Measurements from ENCODE around the gene RPIA.
A peak's percentile ranks its signal among the peaks of the same experiment; 100 is the strongest.
"Not testable (repeated sequence)": the region's sequence is repeated elsewhere in the genome, so short reads cannot be mapped to it uniquely, and the experiment has no call there.

Gene RPIA

DNA sequence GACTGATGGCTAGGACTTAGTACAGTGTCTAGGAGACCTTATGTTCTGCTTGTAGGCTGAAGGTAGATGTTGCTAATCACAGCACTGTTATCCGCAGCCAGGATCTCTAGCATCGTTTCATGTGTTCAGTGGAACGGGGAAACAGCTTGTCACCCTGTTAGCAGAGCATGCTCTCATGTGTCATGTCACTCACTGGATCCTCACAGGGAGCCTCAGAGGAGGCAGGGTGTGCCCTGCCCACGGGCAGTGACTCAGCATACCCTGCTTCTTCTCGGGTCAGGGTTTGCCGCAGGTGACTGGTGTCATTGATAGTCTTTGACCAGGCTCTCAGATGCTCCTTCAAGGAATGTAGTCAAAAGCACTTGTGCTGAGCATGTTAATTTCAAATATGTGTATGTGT is 44.4 kb downstream of the RPIA start:
- no peak for DNase-seq (ENCODE audit: low read depth in 2 of 2)

DNA sequence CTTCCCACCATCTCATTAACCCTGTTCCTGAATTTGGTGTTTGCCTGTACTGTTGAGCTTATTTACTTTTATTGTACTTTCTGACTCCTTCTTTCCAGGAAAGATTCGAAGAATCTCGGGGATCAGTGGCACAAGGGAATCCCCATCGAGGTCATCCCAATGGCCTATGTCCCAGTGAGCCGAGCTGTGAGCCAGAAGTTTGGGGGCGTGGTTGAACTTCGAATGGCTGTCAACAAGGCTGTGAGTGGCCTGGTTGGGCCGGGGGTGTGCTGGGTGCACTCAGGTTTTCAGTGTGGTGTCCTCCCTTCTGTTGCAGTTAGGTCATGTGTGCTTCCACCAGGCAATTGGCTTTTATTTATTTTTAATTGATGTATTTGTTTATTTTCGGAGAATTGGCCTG is 45.0 kb downstream of the RPIA start:
- DNase-seq (ENCODE audit: low read depth in 2 of 2) = no peak

DNA sequence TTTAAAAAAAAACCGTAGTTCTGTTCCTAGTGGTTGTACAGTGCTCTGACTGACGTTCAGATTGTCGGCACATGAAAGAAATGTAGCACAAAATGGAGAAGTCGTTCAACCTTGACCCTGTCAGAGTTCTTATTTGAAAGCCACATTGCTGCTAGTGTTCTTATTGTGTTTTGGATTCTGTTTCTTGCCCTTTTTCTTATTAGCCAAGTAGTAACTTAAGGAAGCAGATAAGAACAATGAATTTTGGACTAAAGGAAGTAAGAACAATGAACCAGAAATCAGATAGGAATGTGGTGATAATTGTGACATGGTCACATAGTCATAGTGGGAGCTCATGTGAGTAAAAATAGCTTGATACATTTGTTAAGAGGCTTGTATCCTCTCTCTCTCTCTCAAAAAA is 45.9 kb downstream of the RPIA start:
- no peak for DNase-seq (ENCODE audit: low read depth in 2 of 2)

DNA sequence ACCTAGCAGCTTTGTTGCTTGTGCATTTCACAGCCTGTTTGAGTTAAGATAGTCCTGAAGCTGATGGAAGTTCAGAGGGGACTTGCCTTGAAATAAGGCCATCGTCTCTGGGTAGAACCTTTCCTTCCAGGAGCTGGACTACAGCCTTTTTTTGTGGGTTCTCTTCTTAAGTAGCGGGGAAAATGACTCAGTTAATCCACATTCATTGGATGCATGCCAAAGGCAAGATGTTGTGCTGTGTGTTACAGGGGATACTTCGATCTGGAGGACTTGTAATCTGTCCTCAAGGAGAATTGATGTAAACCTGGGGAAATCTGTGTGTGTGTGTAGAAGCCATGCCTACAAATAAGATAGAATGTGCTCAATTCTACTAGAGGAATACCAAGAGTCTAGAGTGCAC is 46.8 kb downstream of the RPIA start:
- no peak for DNase-seq (ENCODE audit: low read depth in 2 of 2)

DNA sequence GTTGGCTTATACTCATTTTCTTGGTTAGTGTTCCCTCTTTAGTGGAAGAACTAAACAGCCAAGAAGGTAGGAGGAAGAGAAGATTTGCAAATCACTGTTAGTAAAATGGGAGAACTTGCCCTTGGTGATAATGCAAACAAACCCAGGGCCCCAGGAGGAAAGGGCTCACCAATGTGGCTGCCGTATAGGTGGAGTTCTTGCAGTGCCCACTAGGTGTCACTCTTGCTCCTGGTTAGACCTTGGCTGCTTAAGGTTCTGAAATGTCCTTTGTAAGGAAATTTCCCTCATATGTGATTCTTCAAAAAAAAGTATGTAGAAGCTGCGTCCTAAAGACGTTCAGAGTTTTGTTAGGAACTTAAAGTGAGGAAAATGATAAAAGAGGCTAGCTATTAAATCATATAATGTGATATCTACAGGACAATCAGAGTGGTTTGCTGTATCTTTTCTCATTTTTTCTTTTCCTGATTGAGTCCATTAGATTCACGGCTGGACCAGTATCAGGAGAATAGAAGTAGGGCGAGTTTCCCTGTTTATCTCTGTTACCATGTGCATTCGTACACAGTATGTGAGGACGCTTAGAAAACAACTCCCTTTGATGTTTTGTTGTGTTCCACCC is 48.6 kb downstream of the RPIA start:
- peak; percentile 61 for DNase-seq (ENCODE audit: low read depth in 2 of 2)

DNA sequence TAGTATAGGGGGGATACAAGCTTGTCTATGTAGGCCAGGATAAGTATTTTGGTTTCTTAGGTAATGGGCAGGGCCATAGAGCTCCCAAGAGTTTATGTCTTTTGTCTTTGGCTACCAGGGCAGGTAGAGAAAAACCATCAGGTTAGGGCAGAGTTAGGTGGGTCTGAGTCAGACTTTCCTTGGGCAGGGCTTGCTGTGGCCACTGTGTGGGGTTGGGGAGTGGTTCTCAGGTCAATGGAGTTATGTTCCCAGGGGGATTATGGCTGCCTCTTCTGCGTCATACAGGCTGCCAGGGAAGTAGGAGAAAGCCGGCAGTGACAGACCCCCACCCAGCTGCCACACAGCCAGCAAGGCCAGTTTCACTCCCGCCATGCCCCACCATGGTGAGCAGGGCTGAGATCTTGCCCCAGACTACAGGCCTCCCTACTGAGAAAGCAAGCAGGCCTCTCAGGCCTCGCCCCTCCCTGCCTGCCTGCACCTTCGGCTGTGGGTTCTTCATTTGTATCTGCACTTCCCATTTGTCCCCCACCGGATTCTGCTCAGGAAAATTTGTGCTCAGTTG is 55.5 kb downstream of the RPIA start:
- DNase-seq (ENCODE audit: low read depth in 2 of 2) = no peak

DNA sequence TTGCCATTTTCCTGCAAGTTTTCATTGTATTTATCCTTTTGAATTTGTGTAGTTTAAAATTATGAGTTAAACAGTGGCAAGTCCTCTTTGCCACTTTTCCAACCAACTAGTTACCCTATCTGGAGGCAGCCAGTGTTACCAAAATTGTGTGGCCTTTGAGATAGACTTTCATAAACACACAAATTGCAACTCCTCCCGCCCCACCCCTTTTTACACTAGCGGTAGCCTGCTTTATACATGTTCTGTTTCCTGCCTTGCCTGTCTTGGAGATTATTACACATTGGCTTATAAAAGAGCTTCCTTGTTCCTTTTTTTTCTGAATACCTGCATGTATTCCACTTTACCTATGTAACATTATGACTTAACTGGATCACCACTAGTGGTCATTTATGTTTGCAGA is 56.5 kb downstream of the RPIA start:
- no peak for DNase-seq (ENCODE audit: low read depth in 2 of 2)

DNA sequence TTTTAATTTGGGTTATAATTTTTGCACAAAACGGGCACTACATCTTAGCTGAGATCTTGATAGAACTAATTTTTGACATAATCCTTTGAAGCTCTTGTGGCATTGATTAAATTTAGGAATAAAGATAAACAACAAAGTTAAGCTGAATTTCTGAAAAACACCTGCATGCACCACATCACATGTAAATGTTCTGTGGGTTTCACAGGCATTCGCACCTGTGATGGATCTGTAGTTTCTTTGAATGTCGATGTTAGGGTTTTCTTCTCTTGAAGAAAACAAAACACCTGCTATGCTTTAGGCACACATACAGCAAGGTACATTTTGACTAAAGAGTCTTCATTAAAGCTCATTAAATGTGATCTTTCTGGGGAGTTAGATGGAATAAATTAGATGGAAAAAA is 60.3 kb downstream of the RPIA start:
- DNase-seq (ENCODE audit: low read depth in 2 of 2) = no peak

DNA sequence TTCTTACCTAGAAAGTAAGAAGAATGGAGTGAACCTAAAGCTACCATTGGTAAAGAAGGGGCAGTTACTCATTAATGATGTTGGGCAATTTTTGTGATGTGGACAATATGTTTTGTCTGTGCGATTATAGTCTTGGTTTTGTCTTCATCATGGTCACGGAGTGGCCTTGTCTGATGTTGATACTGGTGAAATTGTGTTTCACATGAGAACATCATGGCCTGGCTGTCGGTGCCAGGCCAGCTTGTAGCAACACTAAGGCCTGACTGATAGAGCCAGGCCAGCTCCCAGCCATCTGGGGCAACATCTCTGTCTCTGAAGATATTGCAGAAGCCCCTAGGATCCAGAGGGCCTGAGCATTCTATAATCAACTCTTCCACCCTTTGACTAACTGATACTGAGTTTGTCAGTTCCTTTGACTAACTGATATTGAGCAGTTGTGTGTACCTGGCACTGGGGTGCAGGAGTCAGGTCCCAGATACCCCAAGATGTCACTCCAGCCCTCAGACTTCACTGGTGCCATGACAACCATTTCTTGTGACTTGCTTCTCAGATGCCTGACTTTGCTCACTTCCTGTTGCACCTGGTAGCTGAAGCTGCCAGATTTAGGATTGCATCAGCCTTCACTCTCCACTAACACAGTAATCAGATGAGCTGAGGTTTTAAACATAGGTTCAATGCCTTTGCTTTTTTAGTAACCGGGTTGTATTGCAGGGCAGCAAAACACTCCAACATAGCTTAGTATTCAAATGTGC is 62.5 kb downstream of the RPIA start:
- no peak for DNase-seq (ENCODE audit: low read depth in 2 of 2)

DNA sequence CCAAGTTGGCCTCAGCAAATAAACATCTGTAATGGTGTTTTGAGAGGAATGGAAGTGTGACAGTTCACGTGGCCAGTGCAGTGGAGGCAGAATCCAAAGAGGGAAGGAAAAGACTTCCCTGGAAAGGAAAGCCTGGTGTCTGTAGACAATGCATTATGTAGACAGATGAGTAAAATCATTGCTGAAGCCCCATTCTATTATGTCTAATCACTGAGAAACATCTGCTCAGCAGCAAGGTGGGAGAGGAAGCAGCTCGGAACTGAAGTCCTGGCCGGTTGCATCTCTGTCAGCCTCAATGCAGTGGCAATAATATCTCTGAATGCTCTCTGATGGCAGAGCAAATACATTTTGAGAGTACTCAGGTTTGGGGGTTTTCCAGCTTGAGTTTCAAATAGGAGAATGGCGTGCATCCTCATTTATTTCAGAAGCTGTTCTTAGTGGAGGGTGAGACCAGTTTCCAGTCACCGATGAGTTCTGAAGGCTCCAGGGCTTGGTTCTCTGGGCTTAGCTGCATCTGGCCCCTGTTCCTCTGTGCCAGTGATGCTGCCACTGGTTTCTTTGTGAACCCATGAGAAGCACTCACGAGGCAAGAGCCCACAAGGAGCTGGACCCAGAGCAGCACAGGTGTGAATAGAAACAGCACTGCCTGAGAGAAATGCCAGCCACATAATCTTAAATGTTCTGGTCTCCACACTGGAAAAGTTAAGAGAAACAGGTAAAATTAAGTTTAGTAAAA is 63.3 kb downstream of the RPIA start:
- no peak for DNase-seq (ENCODE audit: low read depth in 2 of 2)

DNA sequence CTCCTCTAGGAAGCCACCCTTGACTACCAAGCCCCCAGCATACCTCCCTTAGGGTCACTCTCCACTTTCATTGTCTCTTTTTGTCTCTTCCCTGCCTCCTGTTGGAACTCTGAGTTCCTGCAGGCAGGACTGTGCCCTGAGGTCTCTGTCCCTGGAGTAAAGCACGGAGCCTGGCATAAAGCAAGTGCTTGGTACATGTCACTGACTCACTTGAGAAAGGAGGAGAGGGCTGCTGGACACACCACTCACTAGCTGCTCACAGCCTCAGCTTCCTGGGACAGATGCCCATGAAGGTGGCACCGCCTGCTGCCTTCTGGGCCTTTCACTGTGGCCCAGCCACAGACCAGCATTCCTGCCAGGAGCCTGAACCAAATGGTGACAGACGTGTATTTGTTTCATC is 64.4 kb downstream of the RPIA start:
- no peak for DNase-seq (ENCODE audit: low read depth in 2 of 2)

DNA sequence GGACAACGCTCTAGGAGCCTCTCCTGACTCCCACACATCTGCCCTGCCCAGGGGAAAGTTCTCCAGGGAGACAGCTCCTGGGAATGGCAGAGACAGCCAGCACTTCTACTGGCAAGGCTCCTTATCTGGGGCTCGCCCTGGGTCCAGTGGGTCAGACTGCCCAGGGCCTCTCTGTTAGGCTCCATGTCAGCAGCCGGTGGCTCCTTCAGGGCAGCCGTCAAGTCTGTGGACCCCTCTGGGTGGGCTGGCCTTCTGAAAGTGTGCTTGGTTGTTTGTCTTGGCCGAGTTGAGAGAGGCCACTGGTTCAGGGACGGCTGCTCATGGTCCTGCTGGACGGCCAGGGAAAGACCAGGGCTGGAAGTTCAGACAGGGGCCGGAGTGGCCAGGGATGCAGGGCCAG is 65.6 kb downstream of the RPIA start:
- DNase-seq (ENCODE audit: low read depth in 2 of 2) = no peak

DNA sequence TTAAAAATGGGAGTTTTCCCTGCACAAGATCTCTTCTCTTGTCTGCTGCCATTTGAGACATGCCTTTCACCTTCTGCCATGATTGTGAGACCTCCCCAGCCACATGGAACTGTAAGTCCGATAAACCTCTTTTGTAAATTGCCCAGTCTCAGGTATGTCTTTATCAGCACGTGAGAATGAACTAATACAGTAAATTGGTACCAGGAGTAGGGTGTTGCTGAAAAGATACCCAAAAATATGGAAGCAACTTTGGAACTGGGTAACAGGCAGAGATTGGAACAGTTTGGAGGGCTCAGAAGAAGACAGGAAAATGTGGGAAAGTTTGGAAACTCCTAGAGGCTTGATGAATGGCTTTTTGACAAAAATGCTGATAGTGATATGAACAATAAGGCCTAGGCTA is 67.2 kb downstream of the RPIA start:
- DNase-seq (ENCODE audit: low read depth in 2 of 2) = not testable (repeated sequence)

DNA sequence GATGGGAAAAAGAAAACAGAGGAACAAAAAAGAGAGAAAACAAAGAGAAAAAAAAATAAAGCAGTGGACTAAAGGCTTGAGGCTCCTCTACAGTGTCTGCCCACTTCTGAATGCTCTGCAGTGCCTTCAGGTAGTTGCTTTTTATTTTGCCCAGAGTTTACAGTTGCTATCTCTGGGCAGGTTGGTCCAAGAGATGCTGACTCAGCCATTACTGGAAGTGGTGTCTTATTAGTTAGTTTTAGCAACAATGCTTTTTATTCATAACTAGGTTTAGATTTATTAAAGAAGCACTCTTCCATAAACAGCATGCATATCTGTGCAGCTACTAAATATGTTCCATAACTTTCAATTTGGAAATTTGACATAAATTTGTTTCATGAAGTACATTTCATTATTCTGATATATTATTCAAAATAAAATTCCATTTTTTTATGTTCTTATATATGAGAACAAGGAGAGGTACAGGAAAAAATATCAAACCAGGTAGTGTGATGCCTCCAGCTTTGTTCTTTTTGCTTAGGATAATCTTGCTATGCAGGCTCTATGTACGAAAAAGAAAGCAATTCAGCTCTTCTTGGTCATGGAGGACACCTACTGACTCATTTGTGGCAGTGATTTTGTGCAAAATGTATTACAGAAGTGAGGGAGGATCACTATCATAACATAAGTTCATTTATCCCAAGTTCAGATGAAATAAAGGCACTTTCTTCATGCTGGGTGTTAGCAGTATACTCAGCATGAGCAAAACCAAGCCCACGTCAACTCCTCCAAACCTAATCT is 69.5 kb downstream of the RPIA start:
- DNase-seq (ENCODE audit: low read depth in 2 of 2) = no peak

DNA sequence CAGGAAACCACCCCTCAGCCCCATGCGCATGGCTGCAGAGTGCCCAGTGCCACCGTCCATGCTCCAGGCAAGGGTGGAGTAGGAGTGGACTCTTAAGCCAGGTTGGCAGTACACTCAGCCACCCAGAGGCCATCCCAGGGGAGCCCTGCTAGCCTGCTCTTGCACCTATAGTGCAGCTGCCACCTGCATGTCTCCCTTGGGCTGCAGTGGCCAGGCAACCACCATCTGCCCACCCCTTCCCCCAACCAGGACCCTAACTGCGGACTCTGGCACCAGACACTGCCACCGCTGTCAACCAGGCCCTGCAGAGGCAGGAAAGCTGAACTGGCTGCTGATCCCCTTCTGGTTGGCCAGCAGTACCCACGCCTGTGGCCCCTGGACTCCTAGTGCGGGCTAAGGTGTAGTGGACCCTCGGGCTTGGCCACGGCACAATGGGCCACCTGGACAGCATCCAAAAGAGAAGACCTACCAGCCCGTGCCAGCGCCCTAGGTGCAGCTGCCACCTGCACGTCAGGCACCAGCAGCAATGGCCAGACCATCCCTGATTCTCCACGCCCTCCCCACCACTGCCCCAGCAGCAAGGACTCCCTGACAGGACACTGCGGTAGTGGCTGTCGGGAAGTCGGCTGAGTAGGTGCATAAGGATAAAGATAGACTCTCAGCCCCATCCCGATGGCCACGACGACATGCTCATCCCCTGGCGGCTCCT is 72.8 kb downstream of the RPIA start:
- no peak for DNase-seq (ENCODE audit: low read depth in 2 of 2)

DNA sequence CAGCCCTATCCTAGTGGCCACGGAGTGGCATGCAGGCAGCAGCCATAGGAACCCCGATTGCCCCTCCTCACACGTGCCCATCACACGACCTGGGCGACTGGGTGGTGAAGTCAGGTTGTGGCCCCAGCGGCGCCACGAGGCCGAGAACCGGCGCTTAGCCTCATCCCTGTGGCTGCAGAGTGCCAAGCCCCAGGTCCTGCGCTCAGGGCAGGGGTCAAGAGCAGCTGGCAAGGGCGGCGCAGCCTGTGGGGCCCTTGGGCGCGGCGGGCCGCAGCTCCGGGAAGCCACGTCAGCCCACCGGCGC is 73.3 kb downstream of the RPIA start:
- no peak for DNase-seq (ENCODE audit: low read depth in 2 of 2)

DNA sequence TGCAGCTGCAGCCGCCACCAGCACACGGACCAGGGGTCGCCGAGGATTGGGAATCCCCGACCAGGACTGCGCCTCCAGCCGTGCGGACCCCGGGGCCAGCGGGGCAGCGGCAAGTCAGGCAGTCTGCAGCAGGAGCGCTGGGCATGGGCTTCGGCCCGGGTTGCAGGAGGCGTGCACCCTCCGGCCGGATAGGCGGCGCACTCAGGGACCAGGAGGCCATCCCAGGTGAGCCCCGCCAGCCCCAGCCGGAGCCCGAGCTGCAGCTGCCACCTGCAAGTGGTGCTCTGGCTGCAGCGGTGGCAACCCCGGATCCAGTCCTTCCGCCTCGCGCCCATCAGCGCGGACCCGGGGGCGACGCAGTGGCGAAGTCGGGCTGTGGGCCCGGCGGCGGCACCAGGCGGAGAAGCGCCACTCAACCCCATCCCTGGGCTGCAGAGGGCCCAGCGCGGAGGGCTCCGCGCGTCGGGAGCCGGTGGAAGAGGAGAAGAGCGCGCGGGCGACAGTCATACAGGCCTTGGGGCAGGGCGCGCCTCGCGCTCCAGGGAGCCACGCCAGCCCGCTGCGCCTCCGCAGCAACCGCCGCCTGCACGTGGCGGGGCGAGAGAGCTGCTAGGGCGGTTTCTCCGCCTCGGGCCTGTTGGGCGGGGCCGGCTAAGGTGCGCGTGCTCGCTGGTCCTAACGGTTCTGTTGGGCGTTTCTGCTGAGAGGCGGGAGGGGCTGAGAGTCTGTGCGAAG is 73.8 kb downstream of the RPIA start:
- peak; percentile 8 to 50 for DNase-seq (ENCODE audit: low read depth in 2 of 2)

DNA sequence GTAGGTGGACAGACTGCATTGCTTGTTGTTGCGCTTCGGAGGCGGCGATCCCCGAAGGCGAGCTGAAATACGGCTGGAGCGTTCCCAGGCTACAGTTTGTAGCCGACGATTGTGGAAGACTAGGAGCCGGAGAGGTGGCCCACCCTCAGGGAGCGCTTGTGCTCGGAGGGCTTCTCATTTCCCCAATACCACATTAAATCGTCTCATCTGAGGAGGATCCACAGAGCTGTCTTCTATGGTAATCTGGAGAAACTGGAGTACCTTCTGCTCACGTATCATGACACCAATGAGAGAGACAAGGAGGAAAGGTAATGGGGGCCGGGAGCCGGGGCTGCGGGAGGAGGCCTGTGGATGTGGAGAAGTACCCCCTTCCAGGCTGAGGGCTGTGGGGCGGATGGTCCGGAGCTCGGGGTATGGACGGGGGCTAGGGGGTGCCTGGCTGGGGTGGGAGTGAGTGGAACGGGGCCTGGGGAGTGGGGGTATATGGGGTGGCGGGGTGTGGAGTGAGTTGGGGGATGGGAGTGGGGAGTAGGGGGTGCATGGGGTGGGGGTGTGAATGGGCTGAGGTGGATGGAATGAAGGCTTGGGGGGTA is 74.5 kb downstream of the RPIA start:
- not testable (repeated sequence) for DNase-seq (ENCODE audit: low read depth in 2 of 2)

DNA sequence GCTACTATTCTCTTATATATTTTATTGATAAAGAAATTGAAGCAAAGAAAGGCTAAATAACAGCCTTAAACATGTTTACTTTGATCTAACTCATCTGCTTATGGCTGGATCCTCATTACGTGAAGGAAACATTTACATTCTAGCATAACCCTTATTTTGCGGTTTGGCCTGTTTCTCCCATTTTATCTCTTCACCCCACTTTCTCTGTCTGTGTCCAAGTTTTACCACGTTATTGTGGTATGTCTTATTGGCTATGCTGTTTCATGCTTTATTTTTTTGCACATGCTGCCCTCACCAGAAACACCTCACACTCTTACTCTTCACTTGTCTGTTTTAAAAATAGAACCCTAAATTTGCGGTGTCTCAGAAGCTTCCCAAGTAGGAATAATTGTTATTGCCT is 78.5 kb downstream of the RPIA start:
- DNase-seq (ENCODE audit: low read depth in 2 of 2) = no peak

DNA sequence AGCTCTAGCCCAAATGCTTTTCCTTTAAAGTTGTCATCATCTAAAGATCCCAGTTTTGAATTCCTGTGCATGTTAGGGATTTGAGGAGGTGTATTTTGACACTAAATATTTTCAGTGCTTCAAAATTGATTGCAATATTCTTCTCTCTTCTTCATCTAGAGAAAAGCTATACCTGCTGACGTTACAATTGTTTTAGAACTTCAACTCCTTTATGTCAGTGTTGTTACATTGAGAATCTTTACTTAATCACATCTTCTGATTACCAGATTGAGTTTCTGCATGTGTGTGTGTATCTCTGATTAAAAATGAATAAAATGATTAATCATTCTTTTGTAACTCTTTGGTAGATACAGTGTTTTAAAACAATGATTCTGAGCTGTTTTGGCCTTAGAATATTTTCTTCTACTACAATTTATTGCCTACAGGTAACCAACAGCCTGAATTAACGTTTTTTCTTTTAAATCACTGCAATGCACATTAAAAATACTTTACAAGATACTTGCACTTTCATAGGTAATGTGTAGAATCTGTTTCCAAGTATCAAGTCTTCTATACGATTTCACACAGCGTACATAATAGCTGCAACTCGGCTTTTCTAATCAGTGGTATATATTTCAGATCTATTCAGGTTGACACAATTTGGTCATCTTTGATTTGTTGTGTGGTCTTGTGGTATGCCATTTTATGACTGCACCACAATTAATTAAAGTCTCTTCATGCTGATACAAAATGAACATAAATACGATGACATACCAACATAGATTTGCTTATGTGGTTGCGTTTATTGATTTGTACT is 82.0 kb downstream of the RPIA start:
- not testable (repeated sequence) for DNase-seq (ENCODE audit: low read depth in 2 of 2)

Measured in activated CD4-positive, alpha-beta T cell treated with anti-CD3 and anti-CD28 coated beads for 24 hours (primary cell).